HG02981 (cell line): ENCODE data around the gene DCAF12L1.

ENCODE experiments used
- ATAC-seq: cut with Tn5 transposase; IDR thresholded peaks from one replicate; pipeline ENCODE4 v1.9.1; 2021; ENCODE audit warnings: mild to moderate bottlenecking, moderate library complexity; ENCODE audit not compliant: unreplicated experiment

The DCAF12L1 gene

DNA sequence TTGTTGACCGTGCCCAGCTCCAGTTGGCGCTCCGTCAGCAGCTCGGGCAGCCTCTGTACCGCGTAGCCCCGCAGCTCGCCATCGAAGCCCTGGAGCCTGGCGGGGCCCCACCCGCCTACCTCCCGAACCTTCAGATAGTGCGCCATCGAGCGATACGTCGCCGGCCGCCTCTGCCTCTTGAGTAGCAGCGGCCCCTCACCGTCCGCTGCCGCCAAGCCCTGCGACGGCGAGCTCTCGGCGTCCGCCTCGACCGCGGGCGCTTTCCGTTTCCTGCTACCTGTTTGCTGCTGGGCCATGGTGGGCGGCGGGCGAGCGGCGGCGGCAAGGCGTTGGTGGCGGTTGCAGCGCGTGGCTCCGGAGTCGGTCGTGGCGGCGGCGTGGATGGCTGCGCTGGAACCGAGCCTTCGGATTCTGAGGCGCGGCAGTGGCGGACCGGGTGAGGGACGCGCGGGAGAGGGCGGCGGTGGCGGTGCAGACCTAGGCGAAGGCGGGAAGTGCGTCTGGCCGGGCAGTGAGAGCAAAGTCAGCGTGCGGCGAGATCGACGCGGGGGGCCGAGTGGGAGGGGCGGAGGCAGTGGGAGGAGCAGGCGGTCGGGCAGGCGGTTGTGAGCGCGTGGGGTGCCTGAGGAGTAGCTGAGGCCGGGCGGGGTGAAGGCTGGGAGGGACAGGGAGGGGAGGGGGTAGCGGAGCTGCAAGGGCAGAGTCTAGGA, at the start of gene DCAF12L1:
DCAF12L1 (minus strand) TSS at position 502 of the 710 bp plus-strand sequence; CDS start at position 296, 206 bp downstream.
- ATAC-seq, result no peak

- no peak for ATAC-seq
Observed at GRCh38 chrX:126580877-126581276, 28.3 kb upstream of the DCAF12L1 start.

- ATAC-seq, result no peak
Observed at GRCh38 chrX:126575911-126576310, 23.3 kb upstream of the DCAF12L1 start.

GRCh38 chrX:126557151-126557550, 4.5 kb upstream of the DCAF12L1 start:
- no peak for ATAC-seq

DNA sequence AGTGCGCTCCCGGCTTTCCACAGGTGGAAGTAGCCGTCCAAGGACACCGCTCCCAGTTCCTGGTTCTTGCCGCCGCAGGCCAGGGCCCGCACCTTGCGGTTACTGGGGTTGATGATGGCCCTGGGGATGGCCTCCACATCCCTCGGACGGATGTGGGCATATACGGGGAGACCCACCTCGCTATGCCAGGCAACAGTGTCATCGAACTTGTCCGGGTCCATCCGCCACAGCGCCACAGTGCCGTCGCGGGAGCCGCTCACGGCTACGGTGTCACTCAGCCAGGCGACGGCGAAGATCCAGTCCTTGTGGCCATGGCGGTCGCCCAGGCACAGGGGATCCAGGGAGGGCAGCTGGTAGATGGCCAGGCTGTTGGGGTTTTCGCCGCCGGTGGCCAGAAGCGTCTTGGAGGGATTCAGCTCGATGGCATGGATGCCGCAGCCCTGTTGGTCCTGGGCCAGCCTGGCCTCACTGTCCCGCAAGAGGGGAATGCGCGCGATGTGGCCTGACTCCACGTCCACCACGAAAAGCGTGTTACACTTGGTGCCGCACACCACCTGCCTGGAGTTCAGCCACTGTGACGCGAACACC, 795 bp downstream of the DCAF12L1 start:
- no peak for ATAC-seq

DNA sequence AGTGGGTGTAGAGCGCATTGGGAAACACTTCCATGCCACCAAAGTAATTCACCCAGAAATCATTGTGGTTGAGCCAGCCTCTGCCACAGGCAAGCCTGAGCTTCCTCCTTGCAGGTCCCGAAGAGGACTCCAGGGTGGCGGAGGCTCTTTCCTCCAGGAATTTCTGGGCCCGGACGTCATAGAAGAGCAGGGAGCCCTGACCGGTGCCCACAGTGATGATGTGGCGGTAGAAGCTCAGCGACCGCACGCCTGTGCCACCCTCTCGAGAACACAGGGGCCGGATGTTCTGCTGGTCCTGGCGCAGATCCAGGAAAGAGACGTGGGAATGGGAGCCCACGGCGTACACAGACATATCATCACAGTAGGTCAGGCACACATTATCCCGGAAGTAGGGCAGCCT, 1.3 kb downstream of the DCAF12L1 start:
- no peak for ATAC-seq

DNA sequence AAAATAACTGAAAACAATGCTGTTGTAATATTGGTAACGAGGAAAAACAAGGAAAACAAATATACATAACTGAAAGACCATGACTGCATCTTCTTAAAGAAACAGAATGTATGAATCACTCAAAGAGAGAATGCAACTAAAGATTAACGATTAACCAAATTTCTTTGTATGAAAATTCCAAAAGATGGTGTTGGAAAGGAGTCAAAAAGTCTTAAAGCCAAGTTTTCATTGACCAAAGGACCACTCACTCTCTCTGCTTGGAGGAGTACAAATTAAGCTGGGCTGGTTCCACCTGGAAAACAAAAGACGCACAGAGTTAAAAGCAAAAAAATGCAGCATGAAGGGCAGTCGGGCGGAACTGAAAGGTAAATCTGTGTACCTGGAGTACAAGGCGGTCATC, 1.8 kb downstream of the DCAF12L1 start:
- ATAC-seq, result no peak

DNA sequence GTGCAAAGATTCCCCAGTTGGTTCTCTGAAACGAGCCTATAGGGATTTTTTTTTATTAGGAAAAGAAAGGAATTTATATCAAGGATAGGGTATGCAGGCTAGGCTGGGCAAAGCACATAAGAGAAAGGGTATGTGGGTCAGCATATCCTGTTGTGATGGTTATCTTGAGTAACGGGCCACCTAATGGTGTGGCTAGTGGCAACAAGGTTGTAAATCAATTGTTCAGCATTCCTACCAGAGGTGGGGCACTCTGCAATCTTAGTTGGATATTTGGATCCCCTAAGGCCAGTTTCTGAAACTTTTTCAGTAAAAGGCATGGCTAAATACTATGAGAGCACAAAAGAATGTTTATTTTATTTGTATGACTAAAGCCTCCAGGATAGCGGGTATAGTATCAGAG, 42.7 kb downstream of the DCAF12L1 start:
- no peak for ATAC-seq
